GM12892 (cell line): ENCODE results near the gene NBDY.

Experiments
- POLR2A ChIP-seq: IDR thresholded peaks from 2 replicates; pipeline ENCODE4 v1.6.1; 2011; ENCODE audit warnings: low read depth, low read length, control low read depth
- POLR2AphosphoS5 ChIP-seq: IDR thresholded peaks from 2 replicates; pipeline ENCODE4 v1.6.1; 2011; ENCODE audit warnings: low read depth, low read length, control low read depth
- TAF1 ChIP-seq: IDR thresholded peaks from 2 replicates; pipeline ENCODE4 v1.6.1; 2011; ENCODE audit warnings: low read depth, mild to moderate bottlenecking, control low read depth, low read length, borderline replicate concordance

GRCh38 chrX:56787734-56788152 is 58.7 kb downstream of the NBDY start:
- no peak for TF ChIP-seq POLR2A
- no peak for TF ChIP-seq POLR2AphosphoS5
- no peak for TF ChIP-seq TAF1
